ACC112 (cell line): ENCODE results near the gene PARP8.

Experiments used
- H2AFZ ChIP-seq: fragments of 200-600 bp; sonication (generic); one replicate; pipeline ENCODE4 v1.6.0; 2017; ENCODE audit warnings: antibody characterized with exemption, low read length; ENCODE audit not compliant: unreplicated experiment
- H3K27ac ChIP-seq: fragments of 200-600 bp; sonication (generic); 2 replicates; pipeline ENCODE4 v1.5.1; 2014; ENCODE audit warnings: low read depth, mild to moderate bottlenecking, antibody characterized with exemption, low read length, moderate library complexity
- H3K27me3 ChIP-seq: fragments of 200-600 bp; sonication (generic); 2 replicates; pipeline ENCODE4 v1.6.1; 2014; ENCODE audit warnings: mild to moderate bottlenecking, antibody characterized with exemption, low read length, moderate library complexity, mixed read lengths; ENCODE audit not compliant: insufficient read depth
- H3K36me3 ChIP-seq: fragments of 200-600 bp; sonication (generic); 2 replicates; pipeline ENCODE4 v1.6.1; 2016; ENCODE audit warnings: mild to moderate bottlenecking, antibody characterized with exemption, low read length, moderate library complexity, mixed read lengths; ENCODE audit not compliant: insufficient read depth
- H3K4me1 ChIP-seq: fragments of 200-600 bp; sonication (generic); one replicate; pipeline ENCODE4 v1.6.1; 2016; ENCODE audit warnings: low read length, mixed read lengths; ENCODE audit not compliant: insufficient read depth, unreplicated experiment, control insufficient read depth
- H3K4me3 ChIP-seq: fragments of 200-600 bp; sonication (generic); 2 replicates; pipeline ENCODE4 v1.5.1; 2014; ENCODE audit warnings: mild to moderate bottlenecking, low read depth, low read length
- H3K79me2 ChIP-seq: fragments of 200-600 bp; sonication (generic); one replicate; pipeline ENCODE4 v1.6.0; 2016; ENCODE audit warnings: low read length; ENCODE audit not compliant: control insufficient read depth, unreplicated experiment, insufficient read depth

PARP8 gene

GRCh38 chr5:50867140-50867539 lies 200.7 kb downstream of the PARP8 start:
- Histone ChIP-seq H2AFZ (no peak overlapping the region), H3K79me2 (no peaks in the 10 kb centered on the region), H3K4me3 (no peak overlapping the region)

DNA sequence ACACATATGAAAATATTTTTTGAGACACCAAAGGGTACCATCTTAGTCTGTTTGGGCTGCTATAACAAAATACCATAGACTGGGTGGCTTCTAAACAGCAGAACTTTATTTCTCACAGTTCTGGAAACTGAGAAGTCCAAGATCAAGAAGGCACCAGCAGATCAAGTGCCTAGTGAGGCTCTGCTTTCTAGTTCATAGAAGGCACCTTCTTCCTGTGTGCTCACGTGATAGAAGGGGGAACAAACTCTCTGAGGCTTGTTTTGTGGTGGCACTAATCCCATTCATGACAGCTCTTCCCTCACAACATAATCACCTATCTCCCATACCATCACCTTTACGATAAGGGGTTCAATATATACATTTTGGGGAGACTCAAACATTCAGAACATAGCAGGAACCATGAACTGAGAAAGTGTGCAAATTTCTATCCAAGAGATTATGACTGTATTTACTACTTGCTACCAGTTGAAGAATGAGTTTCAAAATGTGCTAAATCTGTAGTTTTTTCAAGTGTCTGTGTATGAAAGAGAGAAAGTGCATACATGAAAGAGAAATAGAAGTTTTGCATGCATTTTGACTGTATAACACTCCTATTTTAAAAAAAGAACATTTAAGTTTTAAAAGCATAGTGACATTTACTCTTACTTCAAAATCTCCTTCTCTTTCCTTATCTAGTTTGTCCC lies 207.3 kb downstream of the PARP8 start:
- H3K4me3 ChIP-seq: no peak overlapping the region
- no peaks in the 10 kb centered on the region for H3K36me3 ChIP-seq
- H3K27ac ChIP-seq: no peak overlapping the region
- H3K79me2 ChIP-seq: no peaks in the 10 kb centered on the region
- no peak overlapping the region for H2AFZ ChIP-seq
- H3K27me3 ChIP-seq: peaks cover 53% of the 10 kb centered on the region
- no peaks in the 10 kb centered on the region for H3K4me1 ChIP-seq

More at GRCh38 chr5:50867140-50867539, 200.7 kb downstream of the PARP8 start:
- Histone ChIP-seq H3K27me3 (peaks cover 80% of the 10 kb centered on the region), H3K4me1 (no peaks in the 10 kb centered on the region), H3K36me3 (no peaks in the 10 kb centered on the region), H3K27ac (no peak overlapping the region)

DNA sequence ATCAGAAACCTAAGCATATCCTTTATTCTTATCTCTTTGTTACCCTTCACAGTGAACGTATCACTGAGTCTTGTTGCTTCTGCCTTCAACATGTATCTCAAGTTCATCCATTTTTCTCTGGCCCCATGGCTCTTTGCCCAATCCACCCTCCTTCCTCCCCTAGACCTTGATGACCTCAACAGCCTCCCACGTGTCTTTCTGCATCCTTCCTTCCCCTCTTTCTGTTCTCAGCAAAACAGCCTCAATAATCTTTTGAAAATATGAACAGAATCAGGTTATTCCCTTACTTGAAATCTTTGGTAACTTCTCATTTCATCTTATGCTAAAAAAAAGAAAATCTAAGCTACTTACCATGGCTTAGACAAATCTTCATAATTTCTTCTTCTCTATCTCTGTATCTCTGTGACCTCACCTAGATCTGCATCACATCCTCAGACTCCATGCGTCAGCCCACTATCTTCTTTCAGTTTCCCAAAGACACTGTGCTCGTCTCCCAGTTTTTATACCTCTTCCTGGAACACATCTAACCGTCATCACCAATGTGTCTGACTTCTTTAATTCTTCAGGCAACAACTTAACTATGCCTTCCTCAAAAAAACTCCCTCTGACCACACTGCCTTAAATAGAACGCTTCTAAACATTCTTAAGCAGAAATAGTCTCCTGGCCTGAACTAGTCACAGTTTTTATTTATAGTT lies 208.0 kb downstream of the PARP8 start:
- Histone ChIP-seq H2AFZ (no peak overlapping the region), H3K27me3 (peaks cover 47% of the 10 kb centered on the region), H3K4me1 (no peaks in the 10 kb centered on the region), H3K27ac (no peak overlapping the region), H3K79me2 (no peaks in the 10 kb centered on the region), H3K36me3 (no peaks in the 10 kb centered on the region), H3K4me3 (no peak overlapping the region)

- no peak overlapping the region for H3K4me3 ChIP-seq
- H3K79me2 ChIP-seq: no peaks in the 10 kb centered on the region
- H3K4me1 ChIP-seq: no peaks in the 10 kb centered on the region
- H3K27me3 ChIP-seq: peaks cover 42% of the 10 kb centered on the region
- H2AFZ ChIP-seq: no peak overlapping the region
- H3K27ac ChIP-seq: no peak overlapping the region
- no peaks in the 10 kb centered on the region for H3K36me3 ChIP-seq
Observed at GRCh38 chr5:50875002-50875344, 208.5 kb downstream of the PARP8 start.

DNA sequence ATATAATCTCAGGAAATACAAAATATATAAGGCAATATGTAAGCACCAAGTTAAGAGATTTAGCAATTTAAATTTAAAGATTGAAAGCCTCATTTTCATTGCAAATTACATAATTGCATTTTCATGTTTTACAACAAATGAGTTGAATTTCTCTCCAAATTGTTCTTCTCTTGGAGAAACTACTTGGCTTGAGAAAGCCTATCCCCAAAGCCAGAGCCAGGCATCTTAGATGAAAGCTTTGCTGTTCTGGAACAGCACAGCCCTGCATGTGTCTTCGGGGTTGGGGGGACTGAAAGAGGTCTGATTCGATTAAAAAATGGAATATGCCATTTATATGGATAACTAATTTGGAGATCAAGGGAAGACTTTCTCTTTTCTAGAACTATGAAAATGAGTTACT lies 212.0 kb downstream of the PARP8 start:
- H3K4me3 ChIP-seq: no peak overlapping the region
- H3K79me2 ChIP-seq: no peaks in the 10 kb centered on the region
- H3K4me1 ChIP-seq: no peaks in the 10 kb centered on the region
- H3K27me3 ChIP-seq: peaks cover 28% of the 10 kb centered on the region
- H3K36me3 ChIP-seq: no peaks in the 10 kb centered on the region
- H2AFZ ChIP-seq: no peak overlapping the region
- H3K27ac ChIP-seq: no peak overlapping the region

DNA sequence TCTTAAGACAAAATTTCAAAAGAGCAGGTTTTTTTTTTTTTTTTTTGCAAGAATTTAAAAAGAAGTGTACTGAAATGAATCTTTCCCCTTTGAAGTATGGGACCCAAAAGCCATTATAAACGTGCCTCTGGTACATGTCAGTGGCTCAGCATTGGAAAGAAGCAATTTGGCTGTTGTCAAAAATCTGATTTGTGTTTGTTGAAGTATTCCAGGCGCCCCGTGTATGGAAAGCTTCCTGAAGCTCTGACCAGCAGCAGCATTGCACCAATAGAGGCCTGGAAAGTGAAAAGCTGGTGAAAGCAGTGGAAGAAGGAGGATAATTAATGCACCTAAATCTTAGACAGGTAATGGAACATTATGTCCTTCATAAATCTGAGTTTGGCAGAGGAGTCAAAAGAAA lies 215.0 kb downstream of the PARP8 start:
- no peaks in the 10 kb centered on the region for H3K79me2 ChIP-seq
- peaks cover 20% of the 10 kb centered on the region for H3K27me3 ChIP-seq
- H3K4me1 ChIP-seq: no peaks in the 10 kb centered on the region
- no peak overlapping the region for H3K4me3 ChIP-seq
- no peaks in the 10 kb centered on the region for H3K36me3 ChIP-seq
- no peak overlapping the region for H3K27ac ChIP-seq
- no peak overlapping the region for H2AFZ ChIP-seq

- H3K4me3 ChIP-seq: no peak overlapping the region
Observed at GRCh38 chr5:50886657-50887345, 220.4 kb downstream of the PARP8 start.

GRCh38 chr5:50887889-50888633 lies 221.6 kb downstream of the PARP8 start:
- Histone ChIP-seq H3K4me3 (no peak overlapping the region), H3K4me1 (no peaks in the 10 kb centered on the region), H2AFZ (no peak overlapping the region), H3K36me3 (no peaks in the 10 kb centered on the region), H3K79me2 (no peaks in the 10 kb centered on the region), H3K27ac (no peak overlapping the region), H3K27me3 (0 out of 2 replicates have a peak, but pooled peaks cover under 1% of the 10 kb centered on the region)

More at GRCh38 chr5:50886657-50887345, 220.4 kb downstream of the PARP8 start:
- no peak overlapping the region for H3K27ac ChIP-seq
- no peak overlapping the region for H2AFZ ChIP-seq
- no peaks in the 10 kb centered on the region for H3K4me1 ChIP-seq
- peaks cover 8% of the 10 kb centered on the region; the same call in 1 of the 2 replicates for H3K27me3 ChIP-seq
- H3K36me3 ChIP-seq: no peaks in the 10 kb centered on the region
- no peaks in the 10 kb centered on the region for H3K79me2 ChIP-seq

- Histone ChIP-seq H3K4me1 (no peaks in the 10 kb centered on the region), H3K27me3 (no peaks in the 10 kb centered on the region), H3K79me2 (no peaks in the 10 kb centered on the region), H2AFZ (no peak overlapping the region), H3K27ac (no peak overlapping the region), H3K4me3 (no peak overlapping the region), H3K36me3 (no peaks in the 10 kb centered on the region)
Observed at GRCh38 chr5:50888751-50889150, 222.3 kb downstream of the PARP8 start.

GRCh38 chr5:50889790-50890189 lies 223.4 kb downstream of the PARP8 start:
- Histone ChIP-seq H3K27ac (no peak overlapping the region), H3K4me3 (no peak overlapping the region)

More at GRCh38 chr5:50889790-50890189, 223.4 kb downstream of the PARP8 start:
- no peaks in the 10 kb centered on the region for H3K4me1 ChIP-seq
- no peak overlapping the region for H2AFZ ChIP-seq
- H3K27me3 ChIP-seq: no peaks in the 10 kb centered on the region
- H3K36me3 ChIP-seq: no peaks in the 10 kb centered on the region
- H3K79me2 ChIP-seq: no peaks in the 10 kb centered on the region
